HepG2 (cell line): ENCODE results near the gene MT1M. TPM values are rescaled to one million over a fixed set of nuclear protein-coding genes. Genes with fewer than 3 reads are reported as not detected.

ENCODE experiments used
- ATAC-seq: fragments of 200-7000 bp; cut with Tn5 transposase; 3 replicates; pipeline ENCODE4 v1.9.1; 2020; ENCODE audit warnings: mild to moderate bottlenecking, moderate library complexity
- BruUV-seq: library from RNA; stranded (reverse); fragments of 400-500 nt; replicated peaks from 2 replicates; lab custom pipeline; 2021; lab: Mats Ljungman, UMichigan
- CTCF ChIA-PET: fragments of 300-600 bp; formaldehyde crosslinking; extraction: SDS; loops from one replicate; lab custom pipeline; 2021; ENCODE audit warnings: low total read pairs, inconsistent platforms, low intra/inter-chr PET ratio; lab: Yijun Ruan, JAX
- POLR2A ChIA-PET: fragments of 350-600 bp; sonication (Branson Sonifier 250); formaldehyde crosslinking; loops from one replicate; lab custom pipeline; 2020; ENCODE audit warnings: antibody characterized with exemption, inconsistent platforms; lab: Yijun Ruan, JAX
- DNase-seq: peaks from one replicate; pipeline ENCODE4 v3.0.0-alpha.2; 2015; ENCODE audit warnings: low spot score
- FAIRE-seq: peaks from 3 replicates; lab custom pipeline; 2011; peaks lifted over from hg19 to GRCh38; lab: Jason Lieb, UNC
- H2AFZ ChIP-seq: one replicate; pipeline ENCODE4 v1.6.1; 2011; ENCODE audit warnings: low read length, inconsistent platforms
- H3K27ac ChIP-seq: fragments of 300-600 bp; 3 replicates; pipeline ENCODE4 v1.8.0; 2011; ENCODE audit warnings: mixed run types, mild to moderate bottlenecking, mixed read lengths, low read length, inconsistent platforms; ENCODE audit not compliant: insufficient read depth; ENCODE audit errors: extremely low read length
- H3K27me3 ChIP-seq, 2 experiments: fragments of 200-600 bp in 1 of 2; 2 replicates in 1 of 2; 3 replicates in 1 of 2; pipeline versions ENCODE4 v1.6.0 to v1.8.0; 2011; ENCODE audit warnings: low read length in 2 of 2, mild to moderate bottlenecking in 2 of 2, moderate library complexity in 2 of 2, inconsistent platforms in 1 of 2; ENCODE audit not compliant: insufficient read depth in 2 of 2, control insufficient read depth in 1 of 2
- H3K36me3 ChIP-seq, 2 experiments: fragments of 200-600 bp in 1 of 2; replicated peaks in 1 of 2; 2 replicates in 1 of 2; 3 replicates in 1 of 2; pipeline versions ENCODE4 v1.5.1 to v1.8.0; 2011; ENCODE audit warnings: low read length in 2 of 2, inconsistent platforms in 1 of 2; ENCODE audit not compliant: insufficient read depth in 2 of 2, control insufficient read depth in 1 of 2
- H3K4me1 ChIP-seq: 2 replicates; pipeline ENCODE4 v1.5.1; 2012; ENCODE audit warnings: low read length, inconsistent platforms; ENCODE audit not compliant: insufficient read depth
- H3K4me2 ChIP-seq: 2 replicates; pipeline ENCODE4 v1.6.0; 2011; ENCODE audit warnings: low read depth, low read length, inconsistent platforms
- H3K4me3 ChIP-seq, 3 experiments: fragments of 200-600 bp in 1 of 3; sonication (generic), shearing (Covaris generic) in 1 of 3; replicated peaks in 1 of 3; 2 replicates each; pipeline ENCODE4 v1.5.1; 2011 to 2016; ENCODE audit warnings: low read length in 3 of 3, inconsistent platforms in 2 of 3, low read depth in 2 of 3, mild to moderate bottlenecking in 2 of 3, control low read depth in 1 of 3, mixed read lengths in 1 of 3; ENCODE audit not compliant: insufficient read depth in 1 of 3
- H3K79me2 ChIP-seq: one replicate; pipeline ENCODE4 v1.6.1; 2011; ENCODE audit warnings: low read length, inconsistent platforms; ENCODE audit not compliant: insufficient read depth
- H3K9ac ChIP-seq: 2 replicates; pipeline ENCODE4 v1.6.0; 2011; ENCODE audit warnings: mild to moderate bottlenecking, low read depth, low read length, inconsistent platforms; ENCODE audit not compliant: insufficient read depth
- H3K9me3 ChIP-seq: 2 replicates; pipeline ENCODE4 v1.5.1; 2012; ENCODE audit warnings: mild to moderate bottlenecking, low read length
- H4K20me1 ChIP-seq: 2 replicates; pipeline ENCODE4 v1.6.0; 2011; ENCODE audit warnings: inconsistent platforms, mild to moderate bottlenecking, low read length, moderate library complexity; ENCODE audit not compliant: insufficient read depth
- BRCA1 ChIP-seq: sonication (generic); formaldehyde crosslinking; IDR thresholded peaks from 2 replicates; pipeline ENCODE4 v1.4.0; 2020; ENCODE audit warnings: missing genetic modification reagents
- BRD4 ChIP-seq: sonication (generic); formaldehyde crosslinking; IDR thresholded peaks from 2 replicates; pipeline ENCODE4 v1.4.0; 2020; ENCODE audit warnings: missing genetic modification reagents
- ETV5 ChIP-seq: IDR thresholded peaks from 2 replicates; pipeline ENCODE4 v1.6.1; 2018; ENCODE audit warnings: missing biosample characterization, missing genetic modification reagents, inconsistent platforms, borderline replicate concordance
- HMG20A ChIP-seq: IDR thresholded peaks from 2 replicates; pipeline ENCODE4 v1.6.1; 2016; ENCODE audit warnings: borderline replicate concordance
- ISX ChIP-seq: sonication (generic); formaldehyde crosslinking; conservative IDR thresholded peaks from 2 replicates; pipeline ENCODE4 v1.5.0; 2020; ENCODE audit warnings: missing genetic modification reagents
- JDP2 ChIP-seq: sonication (generic); formaldehyde crosslinking; IDR thresholded peaks from 2 replicates; pipeline ENCODE4 v1.8.1; 2022; ENCODE audit warnings: missing genetic modification reagents, borderline replicate concordance
- MIXL1 ChIP-seq: IDR thresholded peaks from 2 replicates; pipeline ENCODE4 v1.6.1; 2016
- U2AF2 ChIP-seq: fragments of 200-400 bp; formaldehyde crosslinking; IDR thresholded peaks from 2 replicates; pipeline ENCODE4 v1.6.1; 2017; ENCODE audit warnings: low read depth, mild to moderate bottlenecking, low read length
- ZNF17 ChIP-seq: sonication (generic); formaldehyde crosslinking; IDR thresholded peaks from 2 replicates; pipeline ENCODE4 v1.5.0; 2020; ENCODE audit warnings: mild to moderate bottlenecking, missing genetic modification reagents
- ZNF256 ChIP-seq: sonication (generic); formaldehyde crosslinking; conservative IDR thresholded peaks from 2 replicates; pipeline ENCODE4 v1.4.0; 2020; ENCODE audit warnings: missing genetic modification reagents
- ZNF839 ChIP-seq: sonication (generic); formaldehyde crosslinking; IDR thresholded peaks from 2 replicates; pipeline ENCODE4 v1.4.0; 2020; ENCODE audit warnings: missing genetic modification reagents, mild to moderate bottlenecking, borderline replicate concordance
- WGBS: methylation state at CpG from one replicate; pipeline ENCODE4 v1.1.6; 2017; ENCODE audit warnings: low lambda C conversion rate; 5-methylcytosine and 5-hydroxymethylcytosine counted together
- in situ Hi-C: cut with HindIII; loops from 2 replicates; pipeline ENCODE4 v1.10.0; 2017; ENCODE audit warnings: low pct_unique_long_range_greater_than_20kb; ENCODE audit not compliant: extremely low pct_ligation_motif_present
- intact Hi-C: fragments of 100-400 bp; cut with micrococcal nuclease; formaldehyde crosslinking; loops from one replicate; pipeline ENCODE4 v1.10.0; 2022; ENCODE audit not compliant: unreplicated experiment
- polyA plus RNA-seq, 8 experiments: library from polyadenylated mRNA; depleted of rRNA in 3 of 8; stranded (reverse) in 7 of 8; unstranded in 1 of 8; fragments of >200 nt; fragmentation: Illumina TruSeq in 4 of 8; extraction: Trizol in 4 of 8; gene quantifications; 2 replicates each; pipeline versions ENCODE4 v1.2.1 to v1.2.3, GENCODE V29; 2011 to 2016; ENCODE audit warnings: low read depth in 4 of 8, missing spikeins in 1 of 8, mixed read lengths in 1 of 8; ENCODE audit not compliant: insufficient read depth in 1 of 8
- total RNA-seq, 5 experiments: library from RNA; depleted of rRNA; stranded (reverse); fragments of >200 nt; fragmentation: Illumina TruSeq; extraction: Trizol; gene quantifications; 2 replicates each; pipeline ENCODE4 v1.2.3, GENCODE V29; 2016; ENCODE audit warnings: low read depth in 1 of 5
- TF ChIP-seq, protein P1 (sequence below): sonication (generic); formaldehyde crosslinking; IDR thresholded peaks from 2 replicates; pipeline ENCODE4 v1.4.0; 2020; ENCODE audit warnings: missing genetic modification reagents, borderline replicate concordance
- TF ChIP-seq, protein P2 (sequence below): sonication (generic); formaldehyde crosslinking; IDR thresholded peaks from 2 replicates; pipeline ENCODE4 v1.4.0; 2020; ENCODE audit warnings: mild to moderate bottlenecking, missing genetic modification reagents
- TF ChIP-seq, protein P3 (sequence below): IDR thresholded peaks from 2 replicates; pipeline ENCODE4 v1.6.1; 2012; ENCODE audit warnings: low read length, improper control_type of control experiment

Gene MT1M
- total and polyA plus RNA-seq, 2 of the 13 experiments (the other 11 are each of a cell fraction or from before 2014, with no cell fraction given) = 4.6 TPM; not detected in 1

DNA sequence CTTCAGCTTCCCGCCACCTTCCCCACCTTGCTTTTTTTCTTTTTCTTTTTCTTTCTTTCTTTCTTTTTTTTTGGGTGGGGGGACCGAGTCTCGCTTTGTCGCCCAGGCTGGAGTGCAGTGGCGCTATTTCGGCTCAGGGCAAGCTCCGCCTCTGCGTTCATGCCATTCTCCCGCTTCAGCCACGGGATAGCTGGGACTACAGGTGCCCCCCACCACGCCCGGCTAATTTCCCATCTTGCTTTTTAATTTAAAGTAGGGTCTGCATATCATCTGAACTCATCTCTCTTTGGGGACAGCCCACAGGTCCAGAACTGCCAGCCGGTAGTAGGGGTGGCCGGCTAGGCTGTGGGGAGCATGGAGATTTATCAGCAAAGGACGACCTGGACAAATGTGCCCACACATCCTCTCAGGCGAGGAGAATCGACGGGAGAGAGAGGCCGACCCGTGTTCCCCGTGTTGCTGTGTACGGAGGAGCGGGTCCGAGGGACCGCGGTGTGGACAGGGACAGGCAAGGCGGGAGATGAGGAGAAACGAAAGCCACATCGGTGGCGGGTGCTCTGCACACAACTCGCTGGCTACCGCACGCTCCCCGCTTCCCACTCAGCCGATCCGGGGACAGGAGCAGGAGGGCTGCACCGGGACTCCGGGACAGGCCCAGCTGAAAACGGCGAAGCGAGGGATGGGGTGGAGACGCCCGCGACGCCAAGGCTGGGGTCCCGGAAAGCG, 2.4 kb downstream of the MT1M start (continued):
- TF ChIP-seq, protein P1, sequence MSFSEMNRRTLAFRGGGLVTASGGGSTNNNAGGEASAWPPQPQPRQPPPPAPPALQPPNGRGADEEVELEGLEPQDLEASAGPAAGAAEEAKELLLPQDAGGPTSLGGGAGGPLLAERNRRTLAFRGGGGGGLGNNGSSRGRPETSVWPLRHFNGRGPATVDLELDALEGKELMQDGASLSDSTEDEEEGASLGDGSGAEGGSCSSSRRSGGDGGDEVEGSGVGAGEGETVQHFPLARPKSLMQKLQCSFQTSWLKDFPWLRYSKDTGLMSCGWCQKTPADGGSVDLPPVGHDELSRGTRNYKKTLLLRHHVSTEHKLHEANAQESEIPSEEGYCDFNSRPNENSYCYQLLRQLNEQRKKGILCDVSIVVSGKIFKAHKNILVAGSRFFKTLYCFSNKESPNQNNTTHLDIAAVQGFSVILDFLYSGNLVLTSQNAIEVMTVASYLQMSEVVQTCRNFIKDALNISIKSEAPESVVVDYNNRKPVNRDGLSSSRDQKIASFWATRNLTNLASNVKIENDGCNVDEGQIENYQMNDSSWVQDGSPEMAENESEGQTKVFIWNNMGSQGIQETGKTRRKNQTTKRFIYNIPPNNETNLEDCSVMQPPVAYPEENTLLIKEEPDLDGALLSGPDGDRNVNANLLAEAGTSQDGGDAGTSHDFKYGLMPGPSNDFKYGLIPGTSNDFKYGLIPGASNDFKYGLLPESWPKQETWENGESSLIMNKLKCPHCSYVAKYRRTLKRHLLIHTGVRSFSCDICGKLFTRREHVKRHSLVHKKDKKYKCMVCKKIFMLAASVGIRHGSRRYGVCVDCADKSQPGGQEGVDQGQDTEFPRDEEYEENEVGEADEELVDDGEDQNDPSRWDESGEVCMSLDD = no peak
- TF ChIP-seq ZNF256 (CRISPR knock-in tag) (no peak), U2AF2 (no peak), JDP2 (CRISPR knock-in tag) (no peak), HMG20A (CRISPR knock-in tag) (no peak)
- TF ChIP-seq, protein P2, sequence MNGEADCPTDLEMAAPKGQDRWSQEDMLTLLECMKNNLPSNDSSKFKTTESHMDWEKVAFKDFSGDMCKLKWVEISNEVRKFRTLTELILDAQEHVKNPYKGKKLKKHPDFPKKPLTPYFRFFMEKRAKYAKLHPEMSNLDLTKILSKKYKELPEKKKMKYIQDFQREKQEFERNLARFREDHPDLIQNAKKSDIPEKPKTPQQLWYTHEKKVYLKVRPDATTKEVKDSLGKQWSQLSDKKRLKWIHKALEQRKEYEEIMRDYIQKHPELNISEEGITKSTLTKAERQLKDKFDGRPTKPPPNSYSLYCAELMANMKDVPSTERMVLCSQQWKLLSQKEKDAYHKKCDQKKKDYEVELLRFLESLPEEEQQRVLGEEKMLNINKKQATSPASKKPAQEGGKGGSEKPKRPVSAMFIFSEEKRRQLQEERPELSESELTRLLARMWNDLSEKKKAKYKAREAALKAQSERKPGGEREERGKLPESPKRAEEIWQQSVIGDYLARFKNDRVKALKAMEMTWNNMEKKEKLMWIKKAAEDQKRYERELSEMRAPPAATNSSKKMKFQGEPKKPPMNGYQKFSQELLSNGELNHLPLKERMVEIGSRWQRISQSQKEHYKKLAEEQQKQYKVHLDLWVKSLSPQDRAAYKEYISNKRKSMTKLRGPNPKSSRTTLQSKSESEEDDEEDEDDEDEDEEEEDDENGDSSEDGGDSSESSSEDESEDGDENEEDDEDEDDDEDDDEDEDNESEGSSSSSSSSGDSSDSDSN (CRISPR knock-in tag) = no peak

DNA sequence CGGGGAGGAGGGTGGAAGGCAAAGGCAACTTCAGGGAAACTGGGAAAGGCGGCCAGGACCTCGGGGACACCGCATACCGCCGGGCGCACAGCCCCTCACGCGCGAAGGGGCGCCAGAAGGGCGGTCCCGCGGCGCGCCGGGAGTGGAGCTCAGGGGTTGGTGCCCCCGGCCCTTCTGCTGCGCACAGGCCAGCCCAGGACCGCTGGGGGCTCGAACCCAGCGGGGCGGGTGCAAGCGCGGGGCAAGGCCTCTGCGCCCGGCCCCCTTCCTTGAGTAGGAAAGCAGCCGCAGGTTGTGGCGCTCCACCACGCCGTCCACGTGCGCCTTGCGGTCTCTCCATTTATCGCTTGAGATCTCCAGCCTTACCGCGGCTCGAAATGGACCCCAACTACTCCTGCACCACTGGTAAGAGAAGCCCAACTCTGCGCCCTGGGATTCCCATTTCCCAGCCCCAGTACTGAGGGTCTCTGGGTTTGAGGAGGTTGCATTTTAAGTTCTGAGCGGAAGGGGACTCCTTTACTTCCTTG, 3.0 kb downstream of the MT1M start:
- Histone ChIP-seq H3K9me3 (no peaks in the 10 kb centered on the region), H3K27ac (no peak overlapping the region), H3K4me1 (peaks cover 33% of the 10 kb centered on the region), H3K27me3 (peaks cover 10 to 85% of the 10 kb centered on the region in 2 experiments; a peak in 4 of 5 replicates), H4K20me1 (no peaks in the 10 kb centered on the region), H3K36me3 (no peaks in the 10 kb centered on the region), H3K79me2 (no peaks in the 10 kb centered on the region), H3K4me3 (no peak overlapping the region), H3K4me2 (no peak overlapping the region), H2AFZ (no peak overlapping the region), H3K9ac (no peak overlapping the region)
- no TSS peak for BruUV-seq
- DNase-seq = no peak
- 77% methylated on average over 32 of the region's 40 CpGs for WGBS
- no peak for FAIRE-seq
- CTCF ChIA-PET = no interaction called here
- in situ Hi-C loops = no loop called here
- POLR2A ChIA-PET = no interaction called here
- intact Hi-C loops = no loop called here
- no peak for ATAC-seq
- no peak for TF ChIP-seq ISX (CRISPR knock-in tag)
- TF ChIP-seq BRD4 = no peak
- TF ChIP-seq ZNF839 = no peak
- TF ChIP-seq MIXL1 (CRISPR knock-in tag) = no peak
- no peak for TF ChIP-seq ZNF17 (CRISPR knock-in tag)
- TF ChIP-seq, protein P3, sequence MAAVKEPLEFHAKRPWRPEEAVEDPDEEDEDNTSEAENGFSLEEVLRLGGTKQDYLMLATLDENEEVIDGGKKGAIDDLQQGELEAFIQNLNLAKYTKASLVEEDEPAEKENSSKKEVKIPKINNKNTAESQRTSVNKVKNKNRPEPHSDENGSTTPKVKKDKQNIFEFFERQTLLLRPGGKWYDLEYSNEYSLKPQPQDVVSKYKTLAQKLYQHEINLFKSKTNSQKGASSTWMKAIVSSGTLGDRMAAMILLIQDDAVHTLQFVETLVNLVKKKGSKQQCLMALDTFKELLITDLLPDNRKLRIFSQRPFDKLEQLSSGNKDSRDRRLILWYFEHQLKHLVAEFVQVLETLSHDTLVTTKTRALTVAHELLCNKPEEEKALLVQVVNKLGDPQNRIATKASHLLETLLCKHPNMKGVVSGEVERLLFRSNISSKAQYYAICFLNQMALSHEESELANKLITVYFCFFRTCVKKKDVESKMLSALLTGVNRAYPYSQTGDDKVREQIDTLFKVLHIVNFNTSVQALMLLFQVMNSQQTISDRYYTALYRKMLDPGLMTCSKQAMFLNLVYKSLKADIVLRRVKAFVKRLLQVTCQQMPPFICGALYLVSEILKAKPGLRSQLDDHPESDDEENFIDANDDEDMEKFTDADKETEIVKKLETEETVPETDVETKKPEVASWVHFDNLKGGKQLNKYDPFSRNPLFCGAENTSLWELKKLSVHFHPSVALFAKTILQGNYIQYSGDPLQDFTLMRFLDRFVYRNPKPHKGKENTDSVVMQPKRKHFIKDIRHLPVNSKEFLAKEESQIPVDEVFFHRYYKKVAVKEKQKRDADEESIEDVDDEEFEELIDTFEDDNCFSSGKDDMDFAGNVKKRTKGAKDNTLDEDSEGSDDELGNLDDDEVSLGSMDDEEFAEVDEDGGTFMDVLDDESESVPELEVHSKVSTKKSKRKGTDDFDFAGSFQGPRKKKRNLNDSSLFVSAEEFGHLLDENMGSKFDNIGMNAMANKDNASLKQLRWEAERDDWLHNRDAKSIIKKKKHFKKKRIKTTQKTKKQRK = no peak
- no peak for TF ChIP-seq ETV5
- no peak for TF ChIP-seq BRCA1 (CRISPR knock-in tag)
